ENCODE measurements around the gene FOXJ3. TPM values are rescaled to one million over a fixed set of nuclear protein-coding genes. Genes with fewer than 3 reads are reported as not detected.

FOXJ3 gene
- total and polyA plus RNA-seq, 2 of the 13 experiments (the other 11 are each of a cell fraction or from before 2014, with no cell fraction given) = 16.6 to 48.5 TPM

GRCh38 chr1:42214447-42214871, 120.6 kb downstream of the FOXJ3 start (continued):
- peak; percentile 35; the same call in 1 of the 2 replicates for TF ChIP-seq ZNF441 (CRISPR knock-in tag; IDR thresholded peaks at IDR 0.05; ENCODE audit: borderline replicate concordance)
- no peak for TF ChIP-seq ZSCAN12 (CRISPR knock-in tag; IDR thresholded peaks at IDR 0.05)
- TF ChIP-seq NFAT5 (CRISPR knock-in tag; IDR thresholded peaks at IDR 0.05) = no peak
- no peak for TF ChIP-seq HHEX (CRISPR knock-in tag; IDR thresholded peaks at IDR 0.05)
- TF ChIP-seq POLR2G (IDR thresholded peaks at IDR 0.05; ENCODE audit: low read depth, low read length) = no peak
- TF ChIP-seq MIXL1 (CRISPR knock-in tag; IDR thresholded peaks at IDR 0.05) = no peak
- no peak for TF ChIP-seq ZNF207 (IDR thresholded peaks at IDR 0.05; ENCODE audit: borderline replicate concordance)
- no peak for TF ChIP-seq PREB (CRISPR knock-in tag; IDR thresholded peaks at IDR 0.05)
- TF ChIP-seq ZNF256 (CRISPR knock-in tag; conservative IDR thresholded peaks at IDR 0.05) = no peak
- no peak for TF ChIP-seq ZNF414 (CRISPR knock-in tag; IDR thresholded peaks at IDR 0.05)
- TF ChIP-seq ZNF44 (CRISPR knock-in tag; IDR thresholded peaks at IDR 0.05) = no peak
- no peak for TF ChIP-seq ZNF816 (CRISPR knock-in tag; IDR thresholded peaks at IDR 0.05; ENCODE audit: borderline replicate concordance)
- peak; percentile 59; the same call in 1 of the 2 replicates for TF ChIP-seq KMT2A (CRISPR knock-in tag; IDR thresholded peaks at IDR 0.05)
- no peak for TF ChIP-seq STAT5B (CRISPR knock-in tag; IDR thresholded peaks at IDR 0.05)
- no peak for TF ChIP-seq ZSCAN20 (CRISPR knock-in tag; IDR thresholded peaks at IDR 0.05; ENCODE audit: borderline replicate concordance)
- no peak for TF ChIP-seq ZFAT (CRISPR knock-in tag; conservative IDR thresholded peaks at IDR 0.05)
- TF ChIP-seq LBX2 (CRISPR knock-in tag; IDR thresholded peaks at IDR 0.05; ENCODE audit: borderline replicate concordance) = no peak
- TF ChIP-seq ZNF274 (CRISPR knock-in tag; IDR thresholded peaks at IDR 0.05) = no peak
- TF ChIP-seq ZNF362 (CRISPR knock-in tag; IDR thresholded peaks at IDR 0.05; ENCODE audit: borderline replicate concordance) = peak; percentile 60; the same call in 1 of the 2 replicates
- no peak for TF ChIP-seq MAFG (CRISPR knock-in tag; IDR thresholded peaks at IDR 0.05)
- TF ChIP-seq RARG (CRISPR knock-in tag; IDR thresholded peaks at IDR 0.05; ENCODE audit: low read depth) = no peak
